Measurements from ENCODE around the gene GRM7.

GRM7 gene

GRCh38 chr3:7602297-7602696 lies 741.4 kb downstream of the GRM7 start:
- H4K20me1 ChIP-seq (ENCODE audit: control insufficient read depth, insufficient read depth, low read depth, low read length) = no peaks in the 10 kb centered on the region
- no peaks in the 10 kb centered on the region for H3K79me2 ChIP-seq (ENCODE audit: control insufficient read depth, low read length)
- H3F3A ChIP-seq (ENCODE audit: control insufficient read depth, insufficient read depth) = no peaks in the 10 kb centered on the region
- no peaks in the 10 kb centered on the region for H3K9me2 ChIP-seq (replicated peaks; ENCODE audit: control insufficient read depth, low read length)
- no peak overlapping the region for H3K27ac ChIP-seq (ENCODE audit: low read depth, low read length)
- no peaks in the 10 kb centered on the region for H3K27me3 ChIP-seq (ENCODE audit: control insufficient read depth, low read length)
- H3K4me2 ChIP-seq (ENCODE audit: low read length) = no peak overlapping the region
- no peaks in the 10 kb centered on the region for H3K4me1 ChIP-seq (ENCODE audit: control insufficient read depth, low read length)
- H3K9me3 ChIP-seq (ENCODE audit: control insufficient read depth, insufficient read depth, low read length) = no peaks in the 10 kb centered on the region
- TF ChIP-seq EZH2phosphoT487 (IDR thresholded peaks at IDR 0.05; ENCODE audit: borderline replicate concordance, low read length) = no peak
- TF ChIP-seq, protein P1, sequence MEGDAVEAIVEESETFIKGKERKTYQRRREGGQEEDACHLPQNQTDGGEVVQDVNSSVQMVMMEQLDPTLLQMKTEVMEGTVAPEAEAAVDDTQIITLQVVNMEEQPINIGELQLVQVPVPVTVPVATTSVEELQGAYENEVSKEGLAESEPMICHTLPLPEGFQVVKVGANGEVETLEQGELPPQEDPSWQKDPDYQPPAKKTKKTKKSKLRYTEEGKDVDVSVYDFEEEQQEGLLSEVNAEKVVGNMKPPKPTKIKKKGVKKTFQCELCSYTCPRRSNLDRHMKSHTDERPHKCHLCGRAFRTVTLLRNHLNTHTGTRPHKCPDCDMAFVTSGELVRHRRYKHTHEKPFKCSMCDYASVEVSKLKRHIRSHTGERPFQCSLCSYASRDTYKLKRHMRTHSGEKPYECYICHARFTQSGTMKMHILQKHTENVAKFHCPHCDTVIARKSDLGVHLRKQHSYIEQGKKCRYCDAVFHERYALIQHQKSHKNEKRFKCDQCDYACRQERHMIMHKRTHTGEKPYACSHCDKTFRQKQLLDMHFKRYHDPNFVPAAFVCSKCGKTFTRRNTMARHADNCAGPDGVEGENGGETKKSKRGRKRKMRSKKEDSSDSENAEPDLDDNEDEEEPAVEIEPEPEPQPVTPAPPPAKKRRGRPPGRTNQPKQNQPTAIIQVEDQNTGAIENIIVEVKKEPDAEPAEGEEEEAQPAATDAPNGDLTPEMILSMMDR (IDR thresholded peaks at IDR 0.05; ENCODE audit: low read depth, low read length, poor library complexity, severe bottlenecking) = no peak
- no peaks in the 10 kb centered on the region for H3K36me3 ChIP-seq (ENCODE audit: control insufficient read depth, low read length)
- H3K4me3 ChIP-seq (ENCODE audit: low read length) = no peak overlapping the region

GRCh38 chr3:7607083-7607482 lies 746.2 kb downstream of the GRM7 start:
- Histone ChIP-seq H3F3A (ENCODE audit: control insufficient read depth, insufficient read depth) (no peaks in the 10 kb centered on the region), H3K79me2 (ENCODE audit: control insufficient read depth, low read length) (no peaks in the 10 kb centered on the region), H3K36me3 (ENCODE audit: control insufficient read depth, low read length) (no peaks in the 10 kb centered on the region), H3K9me3 (ENCODE audit: control insufficient read depth, insufficient read depth, low read length) (no peaks in the 10 kb centered on the region), H3K4me3 (ENCODE audit: low read length) (no peak overlapping the region), H3K27me3 (ENCODE audit: control insufficient read depth, low read length) (no peaks in the 10 kb centered on the region), H3K4me2 (ENCODE audit: low read length) (no peak overlapping the region), H4K20me1 (ENCODE audit: control insufficient read depth, insufficient read depth, low read depth, low read length) (no peaks in the 10 kb centered on the region), H3K9me2 (replicated peaks; ENCODE audit: control insufficient read depth, low read length) (no peaks in the 10 kb centered on the region), H3K27ac (ENCODE audit: low read depth, low read length) (no peak overlapping the region), H3K4me1 (ENCODE audit: control insufficient read depth, low read length) (no peaks in the 10 kb centered on the region)
- TF ChIP-seq EZH2phosphoT487 (IDR thresholded peaks at IDR 0.05; ENCODE audit: borderline replicate concordance, low read length) = no peak
- TF ChIP-seq, protein P1 (IDR thresholded peaks at IDR 0.05; ENCODE audit: low read depth, low read length, poor library complexity, severe bottlenecking) = no peak

DNA sequence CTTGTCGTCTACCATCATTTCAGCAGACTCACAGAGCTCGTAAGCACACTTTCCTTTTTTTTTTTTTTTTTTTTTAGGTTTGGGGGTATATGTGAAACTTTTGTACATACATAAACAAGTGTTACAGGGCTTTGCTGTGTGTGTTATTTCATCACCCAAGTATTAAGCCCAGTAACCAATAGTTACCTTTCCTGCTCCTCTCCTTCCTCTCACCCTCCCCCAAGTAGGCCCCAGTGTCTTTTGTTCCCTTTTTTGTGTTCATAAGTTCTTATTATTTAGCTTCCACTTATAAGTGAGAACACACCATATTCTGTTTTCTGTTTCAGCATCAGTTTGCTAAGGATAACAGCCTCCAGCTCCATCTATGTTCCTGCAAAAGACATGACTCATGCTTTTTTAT lies 746.8 kb downstream of the GRM7 start:
- H3F3A ChIP-seq (ENCODE audit: control insufficient read depth, insufficient read depth) = no peaks in the 10 kb centered on the region
- H3K4me1 ChIP-seq (ENCODE audit: control insufficient read depth, low read length) = no peaks in the 10 kb centered on the region
- no peak overlapping the region for H3K4me2 ChIP-seq (ENCODE audit: low read length)
- no peaks in the 10 kb centered on the region for H3K9me2 ChIP-seq (replicated peaks; ENCODE audit: control insufficient read depth, low read length)
- no peaks in the 10 kb centered on the region for H3K36me3 ChIP-seq (ENCODE audit: control insufficient read depth, low read length)
- TF ChIP-seq EZH2phosphoT487 (IDR thresholded peaks at IDR 0.05; ENCODE audit: borderline replicate concordance, low read length) = no peak
- TF ChIP-seq, protein P1 (IDR thresholded peaks at IDR 0.05; ENCODE audit: low read depth, low read length, poor library complexity, severe bottlenecking) = no peak
- H4K20me1 ChIP-seq (ENCODE audit: control insufficient read depth, insufficient read depth, low read depth, low read length) = no peaks in the 10 kb centered on the region
- no peaks in the 10 kb centered on the region for H3K9me3 ChIP-seq (ENCODE audit: control insufficient read depth, insufficient read depth, low read length)
- H3K27me3 ChIP-seq (ENCODE audit: control insufficient read depth, low read length) = no peaks in the 10 kb centered on the region
- no peaks in the 10 kb centered on the region for H3K79me2 ChIP-seq (ENCODE audit: control insufficient read depth, low read length)
- H3K27ac ChIP-seq (ENCODE audit: low read depth, low read length) = no peak overlapping the region
- H3K4me3 ChIP-seq (ENCODE audit: low read length) = no peak overlapping the region

DNA sequence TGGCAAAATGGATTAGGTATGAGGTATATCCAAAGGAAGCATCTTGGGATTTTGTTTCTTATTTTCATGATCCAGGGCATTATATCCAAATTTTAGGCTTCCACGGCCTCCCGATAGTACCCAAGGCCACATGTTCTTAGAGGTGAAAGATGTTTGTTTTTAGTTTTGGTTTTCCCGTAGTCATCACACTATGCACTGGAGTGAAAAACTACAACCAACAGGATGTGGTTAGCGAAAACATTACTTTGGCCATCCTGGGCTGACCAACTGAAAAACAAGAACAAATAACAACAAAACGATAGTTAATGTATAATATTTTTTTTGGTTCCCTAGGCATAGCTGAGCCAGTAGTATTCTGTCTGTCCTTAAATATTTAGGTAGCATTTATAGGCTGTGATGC lies 749.7 kb downstream of the GRM7 start:
- TF ChIP-seq, protein P1 (IDR thresholded peaks at IDR 0.05; ENCODE audit: low read depth, low read length, poor library complexity, severe bottlenecking) = no peak
- TF ChIP-seq EZH2phosphoT487 (IDR thresholded peaks at IDR 0.05; ENCODE audit: borderline replicate concordance, low read length) = no peak
- H3K36me3 ChIP-seq (ENCODE audit: control insufficient read depth, low read length) = no peaks in the 10 kb centered on the region

More for the DNA sequence above, 749.7 kb downstream of the GRM7 start:
- no peaks in the 10 kb centered on the region for H3K27me3 ChIP-seq (ENCODE audit: control insufficient read depth, low read length)
- H3F3A ChIP-seq (ENCODE audit: control insufficient read depth, insufficient read depth) = no peaks in the 10 kb centered on the region
- H3K4me1 ChIP-seq (ENCODE audit: control insufficient read depth, low read length) = no peaks in the 10 kb centered on the region
- no peak overlapping the region for H3K4me2 ChIP-seq (ENCODE audit: low read length)
- H3K79me2 ChIP-seq (ENCODE audit: control insufficient read depth, low read length) = no peaks in the 10 kb centered on the region
- H3K9me3 ChIP-seq (ENCODE audit: control insufficient read depth, insufficient read depth, low read length) = no peaks in the 10 kb centered on the region
- H3K4me3 ChIP-seq (ENCODE audit: low read length) = no peak overlapping the region
- no peaks in the 10 kb centered on the region for H4K20me1 ChIP-seq (ENCODE audit: control insufficient read depth, insufficient read depth, low read depth, low read length)
- H3K27ac ChIP-seq (ENCODE audit: low read depth, low read length) = no peak overlapping the region
- no peaks in the 10 kb centered on the region for H3K9me2 ChIP-seq (replicated peaks; ENCODE audit: control insufficient read depth, low read length)

Data from DOHH2 (cell line).